MM.1S (cell line): ENCODE measurements around the gene CRISP1.
A peak's percentile ranks its signal among the peaks of the same experiment; 100 is the strongest.
"Not testable (repeated sequence)": the region's sequence is repeated elsewhere in the genome, so short reads cannot be mapped to it uniquely, and the experiment has no call there.

Experiments
- DNase-seq: peaks from one replicate; pipeline ENCODE4 v3.0.0-alpha.2; 2015
- H2AFZ ChIP-seq: fragments of 300-600 bp; sonication (generic); 2 replicates; pipeline ENCODE4 v1.6.0; 2016; ENCODE audit warnings: antibody characterized with exemption, low read length
- H3F3A ChIP-seq: fragments of 300-600 bp; sonication (generic); 2 replicates; pipeline ENCODE4 v1.6.1; 2016; ENCODE audit warnings: mild to moderate bottlenecking, antibody characterized with exemption, low read length, moderate library complexity, mixed read lengths; ENCODE audit not compliant: insufficient read depth
- H3K27ac ChIP-seq: fragments of 300-600 bp; sonication (generic); 2 replicates; pipeline ENCODE4 v1.5.1; 2016; ENCODE audit warnings: mild to moderate bottlenecking, low read length
- H3K27me3 ChIP-seq: fragments of 300-600 bp; sonication (generic); replicated peaks from 2 replicates; pipeline ENCODE4 v1.6.0; 2016; ENCODE audit warnings: low read length; ENCODE audit not compliant: insufficient read depth
- H3K36me3 ChIP-seq: fragments of 300-600 bp; sonication (generic); replicated peaks from 2 replicates; pipeline ENCODE4 v1.6.1; 2016; ENCODE audit warnings: mild to moderate bottlenecking, low read length, mixed read lengths; ENCODE audit not compliant: insufficient read depth
- H3K4me1 ChIP-seq: fragments of 300-600 bp; sonication (generic); 2 replicates; pipeline ENCODE4 v1.6.1; 2016; ENCODE audit warnings: low read length, mixed read lengths
- H3K4me2 ChIP-seq: fragments of 300-600 bp; sonication (generic); 2 replicates; pipeline ENCODE4 v1.6.0; 2016; ENCODE audit warnings: low read depth, low read length
- H3K4me3 ChIP-seq: fragments of 300-600 bp; sonication (generic); 2 replicates; pipeline ENCODE4 v1.5.1; 2016; ENCODE audit warnings: low read length, mixed read lengths
- H3K79me2 ChIP-seq: fragments of 300-600 bp; sonication (generic); 2 replicates; pipeline ENCODE4 v1.6.1; 2016; ENCODE audit warnings: mixed run types, low read length, mixed read lengths
- H3K9ac ChIP-seq: fragments of 300-600 bp; sonication (generic); 2 replicates; pipeline ENCODE4 v1.6.1; 2016; ENCODE audit warnings: low read length, mixed read lengths
- H3K9me2 ChIP-seq: fragments of 300-600 bp; sonication (generic); replicated peaks from 2 replicates; pipeline ENCODE4 v1.6.1; 2016; ENCODE audit warnings: mild to moderate bottlenecking, low read length, mixed read lengths; ENCODE audit not compliant: insufficient read depth
- H3K9me3 ChIP-seq: fragments of 300-600 bp; sonication (generic); replicated peaks from 2 replicates; pipeline ENCODE4 v1.6.1; 2016; ENCODE audit warnings: mild to moderate bottlenecking, low read length, mixed read lengths; ENCODE audit not compliant: insufficient read depth
- H4K20me1 ChIP-seq: fragments of 300-600 bp; sonication (generic); 2 replicates; pipeline ENCODE4 v1.6.1; 2016; ENCODE audit warnings: mild to moderate bottlenecking, low read length, moderate library complexity, mixed read lengths; ENCODE audit not compliant: insufficient read depth
- EZH2 ChIP-seq: fragments of 300-600 bp; sonication (generic); optimal IDR thresholded peaks from 2 replicates; pipeline ENCODE3; 2017; ENCODE audit warnings: low read depth, mild to moderate bottlenecking, antibody characterized with exemption, low read length, mixed read lengths
- EZH2phosphoT487 ChIP-seq: fragments of 300-600 bp; sonication (generic); IDR thresholded peaks from 2 replicates; pipeline ENCODE4 v1.6.1; 2018; ENCODE audit warnings: antibody characterized with exemption, low read length
- TF ChIP-seq, protein P1 (sequence below): fragments of 300-600 bp; sonication (generic); IDR thresholded peaks from 2 replicates; pipeline ENCODE4 v1.5.1; 2016; ENCODE audit warnings: antibody characterized with exemption, low read length, mixed read lengths

The CRISP1 gene

DNA sequence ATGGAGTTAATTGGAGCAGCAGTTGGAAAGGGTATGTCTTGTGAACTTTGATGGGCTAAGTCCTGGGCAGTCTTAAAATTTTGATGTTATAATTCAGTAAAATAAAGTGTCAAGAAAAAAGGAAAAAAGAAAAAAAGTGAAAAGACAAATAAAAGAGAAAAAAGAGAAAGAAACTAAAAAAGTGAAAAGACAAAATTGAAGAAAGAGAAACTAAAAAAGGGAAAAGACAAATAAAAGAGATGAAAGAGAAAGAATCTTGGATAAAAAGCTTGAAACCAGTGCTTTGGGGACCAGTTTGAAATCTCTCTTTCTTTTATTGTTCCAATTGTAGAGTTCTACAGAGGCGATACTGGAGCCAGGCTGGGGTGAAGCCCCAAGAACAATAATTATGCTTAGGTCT is 67.2 kb downstream of the CRISP1 start:
- no peaks in the 10 kb centered on the region for H4K20me1 ChIP-seq
- H3K36me3 ChIP-seq = no peaks in the 10 kb centered on the region
- no peak overlapping the region for H3K4me2 ChIP-seq
- no peak overlapping the region for H3K27ac ChIP-seq
- H2AFZ ChIP-seq = no peak overlapping the region
- no peaks in the 10 kb centered on the region for H3K9me3 ChIP-seq
- no peaks in the 10 kb centered on the region for H3K9me2 ChIP-seq
- no peaks in the 10 kb centered on the region for H3K79me2 ChIP-seq
- H3K4me1 ChIP-seq = no peaks in the 10 kb centered on the region
- TF ChIP-seq, protein P1, sequence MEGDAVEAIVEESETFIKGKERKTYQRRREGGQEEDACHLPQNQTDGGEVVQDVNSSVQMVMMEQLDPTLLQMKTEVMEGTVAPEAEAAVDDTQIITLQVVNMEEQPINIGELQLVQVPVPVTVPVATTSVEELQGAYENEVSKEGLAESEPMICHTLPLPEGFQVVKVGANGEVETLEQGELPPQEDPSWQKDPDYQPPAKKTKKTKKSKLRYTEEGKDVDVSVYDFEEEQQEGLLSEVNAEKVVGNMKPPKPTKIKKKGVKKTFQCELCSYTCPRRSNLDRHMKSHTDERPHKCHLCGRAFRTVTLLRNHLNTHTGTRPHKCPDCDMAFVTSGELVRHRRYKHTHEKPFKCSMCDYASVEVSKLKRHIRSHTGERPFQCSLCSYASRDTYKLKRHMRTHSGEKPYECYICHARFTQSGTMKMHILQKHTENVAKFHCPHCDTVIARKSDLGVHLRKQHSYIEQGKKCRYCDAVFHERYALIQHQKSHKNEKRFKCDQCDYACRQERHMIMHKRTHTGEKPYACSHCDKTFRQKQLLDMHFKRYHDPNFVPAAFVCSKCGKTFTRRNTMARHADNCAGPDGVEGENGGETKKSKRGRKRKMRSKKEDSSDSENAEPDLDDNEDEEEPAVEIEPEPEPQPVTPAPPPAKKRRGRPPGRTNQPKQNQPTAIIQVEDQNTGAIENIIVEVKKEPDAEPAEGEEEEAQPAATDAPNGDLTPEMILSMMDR = no peak
- TF ChIP-seq EZH2phosphoT487 (no peak), EZH2 (no peak)
- H3F3A ChIP-seq = no peaks in the 10 kb centered on the region
- H3K27me3 ChIP-seq = no peaks in the 10 kb centered on the region
- no peak for DNase-seq
- no peak overlapping the region for H3K4me3 ChIP-seq
- no peak overlapping the region for H3K9ac ChIP-seq

DNA sequence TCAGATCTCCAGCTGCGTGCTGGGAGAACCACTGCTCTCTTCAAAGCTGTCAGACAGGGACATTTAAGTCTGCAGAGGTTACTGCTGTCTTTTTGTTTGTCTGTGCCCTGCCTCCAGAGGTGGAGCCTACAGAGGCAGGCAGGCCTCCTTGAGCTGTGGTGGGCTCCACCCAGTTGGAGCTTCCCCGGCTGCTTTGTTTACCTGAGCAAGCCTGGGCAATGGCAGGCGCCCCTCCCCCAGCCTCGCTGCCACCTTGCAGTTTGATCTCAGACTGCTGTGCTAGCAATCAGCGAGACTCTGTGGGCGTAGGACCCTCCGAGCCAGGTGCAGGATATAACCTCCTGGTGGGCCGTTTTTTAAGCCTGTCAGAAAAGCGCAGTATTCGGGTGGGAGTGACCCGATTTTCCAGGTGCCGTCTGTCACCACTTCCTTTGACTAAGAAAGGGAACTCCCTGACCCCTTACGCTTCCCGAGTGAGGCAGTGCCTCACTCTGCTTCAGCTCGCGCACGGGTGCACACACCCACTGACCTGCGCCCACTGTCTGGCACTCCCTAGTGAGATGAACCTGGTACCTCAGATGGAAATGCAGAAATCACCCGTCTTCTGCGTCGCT is 69.4 kb downstream of the CRISP1 start:
- H3K27me3 ChIP-seq, H3K4me1 ChIP-seq, H3K4me3 ChIP-seq, H3K9ac ChIP-seq, H3K27ac ChIP-seq, H4K20me1 ChIP-seq, H3F3A ChIP-seq, H3K36me3 ChIP-seq, H2AFZ ChIP-seq, H3K9me2 ChIP-seq, H3K4me2 ChIP-seq, H3K9me3 ChIP-seq, DNase-seq, H3K79me2 ChIP-seq: not testable (repeated sequence)

DNA sequence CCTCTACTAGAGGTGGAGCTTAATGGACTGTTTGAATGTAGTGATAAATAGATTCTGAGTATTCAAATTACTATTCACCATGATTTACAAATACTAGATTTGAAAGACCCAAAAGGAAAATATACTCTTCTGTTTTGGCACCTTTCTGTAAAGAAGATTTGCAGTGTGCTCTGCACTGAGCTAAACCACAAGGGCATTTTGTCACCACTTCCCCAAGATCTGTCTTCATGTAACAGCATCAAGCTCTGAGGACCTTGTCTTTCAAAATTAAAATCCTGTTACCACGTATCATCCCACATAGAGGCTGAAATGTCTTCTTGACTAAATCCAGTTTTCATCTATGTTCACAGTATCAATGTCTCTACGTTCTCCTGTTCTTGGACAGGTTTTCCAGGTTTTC is 76.0 kb downstream of the CRISP1 start:
- H2AFZ ChIP-seq = no peak overlapping the region
- H3K4me1 ChIP-seq = no peaks in the 10 kb centered on the region
- H3K27me3 ChIP-seq = no peaks in the 10 kb centered on the region
- H3F3A ChIP-seq = no peaks in the 10 kb centered on the region
- H3K79me2 ChIP-seq = no peaks in the 10 kb centered on the region
- TF ChIP-seq EZH2phosphoT487 = no peak
- TF ChIP-seq EZH2 = no peak
- TF ChIP-seq, protein P1 = no peak
- H3K4me2 ChIP-seq = no peak overlapping the region
- H3K36me3 ChIP-seq = no peaks in the 10 kb centered on the region
- H3K9me2 ChIP-seq = no peaks in the 10 kb centered on the region
- H3K4me3 ChIP-seq = no peak overlapping the region
- H3K27ac ChIP-seq = no peak overlapping the region
- no peak for DNase-seq
- no peaks in the 10 kb centered on the region for H4K20me1 ChIP-seq
- no peaks in the 10 kb centered on the region for H3K9me3 ChIP-seq
- no peak overlapping the region for H3K9ac ChIP-seq

DNA sequence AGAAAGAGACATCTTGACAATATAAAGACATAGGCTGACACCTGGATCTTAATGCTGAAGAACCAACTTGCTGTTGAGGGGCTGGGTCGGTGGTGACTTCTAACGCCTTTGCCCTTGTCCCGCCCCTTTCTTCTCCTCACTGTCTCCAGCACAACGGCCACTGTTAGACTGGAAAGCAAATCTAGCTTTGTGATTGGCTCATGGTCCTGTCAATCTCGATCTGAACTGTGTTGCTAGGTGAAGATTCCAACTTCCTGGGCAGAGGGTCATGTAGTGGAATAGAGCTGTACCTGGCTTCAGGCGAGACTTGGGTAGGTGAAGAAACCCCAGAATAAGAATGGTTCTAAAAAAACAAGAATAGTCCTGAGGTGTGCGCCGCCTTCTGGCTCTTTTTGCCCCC is 79.2 kb downstream of the CRISP1 start, which contains the start of gene PGK2:
Gene PGK2, minus strand, starts transcription at position 110 of the 400 bp plus-strand sequence. Its CDS starts 98 bp downstream, at position 12.
- peak; percentile 14 for DNase-seq
- H3K9me2 ChIP-seq = no peaks in the 10 kb centered on the region
- H3K27ac ChIP-seq = no peak within 1 kb of the TSS

More for the DNA sequence above, 79.2 kb downstream of the CRISP1 start, which contains the start of gene PGK2:
- Histone ChIP-seq H3K9me3 (no peaks in the 10 kb centered on the region), H4K20me1 (no peaks in the 10 kb centered on the region), H3K9ac (no peak within 1 kb of the TSS), H2AFZ (no peak within 1 kb of the TSS), H3K79me2 (no peaks in the 10 kb centered on the region), H3K27me3 (no peaks in the 10 kb centered on the region), H3K4me1 (no peaks in the 10 kb centered on the region), H3K4me2 (no peak within 1 kb of the TSS), H3K4me3 (no peak within 1 kb of the TSS), H3F3A (no peaks in the 10 kb centered on the region), H3K36me3 (no peaks in the 10 kb centered on the region)
- TF ChIP-seq EZH2phosphoT487 (no peak), EZH2 (no peak)
- TF ChIP-seq, protein P1 = no peak
